ENCODE results near the gene CES3. TPM values are rescaled to one million over a fixed set of nuclear protein-coding genes. Genes with fewer than 3 reads are reported as not detected.

The CES3 gene, protein sequence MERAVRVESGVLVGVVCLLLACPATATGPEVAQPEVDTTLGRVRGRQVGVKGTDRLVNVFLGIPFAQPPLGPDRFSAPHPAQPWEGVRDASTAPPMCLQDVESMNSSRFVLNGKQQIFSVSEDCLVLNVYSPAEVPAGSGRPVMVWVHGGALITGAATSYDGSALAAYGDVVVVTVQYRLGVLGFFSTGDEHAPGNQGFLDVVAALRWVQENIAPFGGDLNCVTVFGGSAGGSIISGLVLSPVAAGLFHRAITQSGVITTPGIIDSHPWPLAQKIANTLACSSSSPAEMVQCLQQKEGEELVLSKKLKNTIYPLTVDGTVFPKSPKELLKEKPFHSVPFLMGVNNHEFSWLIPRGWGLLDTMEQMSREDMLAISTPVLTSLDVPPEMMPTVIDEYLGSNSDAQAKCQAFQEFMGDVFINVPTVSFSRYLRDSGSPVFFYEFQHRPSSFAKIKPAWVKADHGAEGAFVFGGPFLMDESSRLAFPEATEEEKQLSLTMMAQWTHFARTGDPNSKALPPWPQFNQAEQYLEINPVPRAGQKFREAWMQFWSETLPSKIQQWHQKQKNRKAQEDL
- not detected in 2 replicates for total RNA-seq

DNA sequence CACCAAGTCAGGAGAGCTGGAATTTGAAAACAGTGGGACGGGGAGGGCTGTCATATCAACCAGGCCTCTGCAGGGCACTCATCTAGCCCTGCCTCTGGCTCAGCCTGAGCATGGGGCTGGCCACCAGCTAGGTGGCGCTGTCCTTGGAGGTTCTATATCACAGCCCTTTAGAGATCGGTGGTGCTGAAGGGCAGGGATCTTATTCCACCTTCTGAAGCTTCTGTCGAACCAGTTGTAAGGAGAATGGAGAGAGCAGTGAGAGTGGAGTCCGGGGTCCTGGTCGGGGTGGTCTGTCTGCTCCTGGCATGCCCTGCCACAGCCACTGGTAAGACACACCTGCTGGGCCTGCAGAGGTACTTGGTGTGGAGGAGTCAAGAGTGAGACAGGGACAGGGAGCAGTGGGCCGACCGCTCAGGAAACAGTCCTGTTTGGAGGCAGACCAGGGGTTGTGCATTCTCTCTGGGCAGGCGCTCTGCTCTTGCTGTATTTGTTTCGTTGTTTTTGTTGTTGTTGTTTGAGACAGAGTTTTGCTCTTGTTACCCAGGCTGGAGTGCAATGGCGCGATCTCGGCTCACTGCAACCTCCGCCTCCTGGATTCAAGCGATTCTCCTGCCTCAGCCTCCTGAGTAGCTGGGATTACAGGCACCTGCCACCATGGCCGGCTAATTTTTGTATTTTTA is at the start of gene CES3:
CES3 (plus strand) TSS at position 202 of the 680 bp plus-strand sequence; CDS start at position 244, 42 bp downstream.

DNA sequence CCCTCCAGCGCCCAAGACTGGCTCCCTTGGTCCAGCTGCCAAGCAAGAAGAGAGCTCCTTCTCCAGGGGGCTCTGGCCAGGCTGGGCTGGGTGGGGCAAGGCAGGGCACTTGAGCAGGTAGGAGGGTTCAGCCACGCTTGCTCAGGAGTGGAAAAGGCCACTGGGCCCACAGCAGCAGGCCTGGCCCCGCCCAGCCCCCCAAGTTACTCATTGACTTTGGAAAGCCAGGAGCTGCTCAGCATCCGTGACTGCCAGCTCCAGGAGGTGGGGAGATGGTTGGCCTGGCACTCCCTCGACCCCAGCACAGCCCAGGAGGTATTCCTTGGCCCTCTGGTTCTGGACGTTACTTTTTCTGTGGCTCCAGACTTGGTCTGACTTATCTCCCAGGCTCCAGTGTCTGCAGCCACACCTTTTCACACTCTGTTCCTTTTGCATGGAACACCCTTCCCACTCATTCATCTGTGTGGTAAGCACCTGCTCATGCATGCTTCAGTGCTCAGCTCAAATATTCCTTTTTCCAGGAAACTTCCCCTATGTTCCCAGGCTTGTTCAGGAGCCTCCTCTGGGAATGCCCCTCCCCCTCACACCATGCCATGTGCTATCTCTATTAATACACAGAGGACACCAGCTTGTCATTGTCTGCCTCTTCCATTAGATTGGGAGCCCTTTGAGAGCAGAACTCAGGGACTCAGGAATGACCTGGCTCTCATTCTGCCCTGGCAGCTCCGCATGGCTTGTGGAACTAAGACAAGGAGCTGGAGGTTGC is 42.1 kb upstream of the CES3 start, which contains the start of gene CDH16:
CDH16 (minus strand) TSS at position 83 of the 766 bp plus-strand sequence. CDS start 820 bp downstream, outside the sequence.

DNA sequence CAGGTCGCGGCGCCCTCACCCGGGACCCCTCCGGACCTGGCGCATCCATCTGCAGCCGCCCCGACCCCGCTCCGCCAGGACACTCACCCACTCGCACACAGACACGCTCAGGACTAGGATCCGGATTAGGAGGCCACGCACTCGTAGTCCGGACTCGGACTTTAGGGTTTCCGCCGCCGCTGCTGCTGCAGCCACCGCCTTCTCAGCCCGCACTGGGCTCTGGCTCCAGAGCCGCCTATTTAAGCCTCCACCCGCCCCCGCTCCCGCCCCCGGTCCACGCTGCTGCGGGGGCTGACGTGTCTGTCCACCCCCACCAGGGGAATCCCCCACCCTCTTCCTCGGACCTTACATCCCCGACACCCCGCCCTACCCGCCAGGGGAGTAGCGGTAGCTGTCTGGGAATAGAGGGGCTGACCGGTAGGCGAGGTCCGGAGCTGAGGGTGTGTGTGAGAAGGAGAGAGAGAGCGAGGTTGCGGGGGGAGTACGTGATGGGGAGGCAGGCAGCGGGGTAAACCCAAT is 35.7 kb upstream of the CES3 start, which contains the start of gene RRAD:
RRAD (minus strand) TSS at position 214 of the 519 bp plus-strand sequence. CDS start 356 bp downstream, outside the sequence.

DNA sequence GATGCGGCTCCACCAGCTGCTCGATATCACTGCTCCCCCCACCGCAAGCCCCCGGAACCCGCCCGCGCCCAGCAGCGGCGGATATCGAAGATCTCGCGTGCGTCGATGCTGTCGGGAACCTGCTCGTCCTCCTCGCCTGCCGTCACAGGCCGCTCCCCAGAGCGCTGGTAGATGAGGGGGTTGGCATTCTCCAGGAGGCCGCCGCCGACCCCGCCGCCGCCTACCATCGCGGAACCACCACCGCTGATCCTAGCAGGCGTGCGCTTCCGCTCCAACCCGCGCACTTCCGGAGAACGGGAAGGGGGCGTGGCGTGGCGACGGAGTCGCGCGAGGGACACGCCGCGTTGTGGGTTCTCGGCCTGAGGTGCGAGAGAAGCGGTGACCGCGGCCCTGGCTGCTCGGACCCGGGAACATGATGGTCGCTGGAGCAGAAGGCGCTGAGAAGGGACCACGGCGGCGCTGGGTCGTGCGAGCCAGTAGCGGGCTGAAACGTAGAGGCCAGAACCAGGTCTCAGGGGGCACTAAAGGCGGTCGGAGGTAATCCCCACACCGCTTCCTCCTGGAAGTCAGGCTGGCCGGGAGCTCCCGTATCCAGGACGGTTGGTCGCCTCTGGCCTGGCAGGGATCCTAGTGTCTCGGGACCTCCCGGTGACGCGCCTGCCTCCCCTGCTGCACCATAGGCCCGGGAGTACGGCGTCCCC is 26.8 kb upstream of the CES3 start, which contains the start of gene CIAO2B:
CIAO2B (minus strand) TSS at position 265 of the 701 bp plus-strand sequence; CDS start at position 227, 38 bp downstream.

DNA sequence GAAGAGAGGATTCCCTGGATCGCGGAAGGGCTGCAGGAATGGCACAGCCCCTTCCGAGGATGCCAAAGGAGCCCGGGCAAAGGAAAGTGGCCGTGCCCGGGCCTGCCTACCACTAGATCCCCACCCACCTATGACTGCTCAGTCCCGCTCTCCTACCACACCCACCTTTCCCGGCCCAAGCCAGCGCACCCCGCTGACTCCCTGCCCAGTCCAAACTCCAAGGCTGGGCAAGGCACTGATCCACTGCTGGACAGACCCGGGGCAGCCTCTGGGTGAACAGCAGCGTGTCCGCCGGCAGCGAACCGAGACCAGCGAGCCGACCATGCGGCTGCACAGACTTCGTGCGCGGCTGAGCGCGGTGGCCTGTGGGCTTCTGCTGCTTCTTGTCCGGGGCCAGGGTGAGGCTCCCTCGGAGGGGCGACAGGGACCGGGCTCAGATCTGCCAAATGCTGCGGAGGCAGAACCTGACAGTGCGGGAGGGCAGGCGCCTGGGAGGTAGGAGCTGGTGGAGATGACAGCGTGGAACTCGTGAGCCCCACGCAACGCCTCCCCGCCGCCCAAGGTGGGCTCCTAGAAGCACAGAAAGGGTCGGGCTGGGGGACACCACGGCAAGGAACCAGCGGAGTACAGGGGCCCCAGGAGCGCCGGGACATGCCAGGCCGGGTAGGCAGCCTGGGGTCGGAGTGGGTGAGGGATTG is 25.6 kb upstream of the CES3 start, which contains the start of gene CES2:
CES2 (plus strand) TSS at position 203 of the 698 bp plus-strand sequence; CDS start at position 323, 120 bp downstream.

DNA sequence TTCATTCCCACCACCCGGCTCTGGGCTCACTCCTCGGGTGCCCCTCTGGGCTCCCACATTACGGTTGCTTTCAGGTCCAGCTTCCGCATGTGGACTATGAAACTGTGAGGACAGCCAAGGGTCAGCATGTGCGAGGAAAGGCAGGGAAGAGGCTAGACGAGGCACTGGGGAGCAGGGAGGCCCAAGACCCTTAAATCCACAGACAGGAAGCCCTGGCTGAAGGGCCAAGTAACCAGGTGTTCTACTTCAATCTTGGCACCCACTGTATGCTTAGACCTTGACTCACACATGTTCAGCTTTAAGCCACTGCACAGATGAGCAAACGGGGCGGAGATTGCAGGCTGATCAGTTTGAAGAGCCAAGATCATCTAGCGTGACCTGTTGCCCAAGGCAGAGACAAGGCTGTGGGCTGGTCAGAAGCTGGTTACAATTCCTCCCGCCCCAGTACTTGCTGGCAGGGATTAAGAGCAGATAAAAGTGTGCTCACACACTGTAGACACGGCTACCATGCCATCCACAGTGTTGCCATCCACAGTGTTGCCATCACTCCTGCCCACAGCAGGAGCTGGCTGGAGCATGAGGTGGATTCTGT is 27.2 kb downstream of the CES3 start, which contains the start of gene CES4A:
CES4A (plus strand) TSS at position 393 of the 592 bp plus-strand sequence; CDS start at position 577, 184 bp downstream.

Other genes starting within 250 kb of the CES3 start
- gene DYNC1LI2, start 209.7 kb upstream of the CES3 start, total RNA-seq, result 42.3 and 74.3 TPM in 2 replicates
- gene TERB1, start 159.7 kb upstream of the CES3 start, total RNA-seq, result not detected in 2 replicates
- 29.0 and 36.8 TPM in 2 replicates for gene NAE1, start 130.3 kb upstream of the CES3 start, total RNA-seq
- not detected in 2 replicates for gene CA7, start 116.9 kb upstream of the CES3 start, total RNA-seq
- 8.6 and 10.0 TPM in 2 replicates for gene PDP2, start 80.8 kb upstream of the CES3 start, total RNA-seq
- gene CDH16, start 42.4 kb upstream of the CES3 start, total RNA-seq, result not detected in 2 replicates
- gene RRAD, start 35.7 kb upstream of the CES3 start, total RNA-seq, result 1.00 TPM in 1 of 2 replicates, not detected in the other
- 35.9 and 48.6 TPM in 2 replicates for gene CIAO2B, start 26.9 kb upstream of the CES3 start, total RNA-seq
- 17.9 and 22.6 TPM in 2 replicates for gene CES2, start 25.8 kb upstream of the CES3 start, total RNA-seq
- 2.2 and 4.4 TPM in 2 replicates for gene CES4A, start 27.3 kb downstream of the CES3 start, total RNA-seq
- 28.8 and 34.8 TPM in 2 replicates for gene CBFB, start 67.9 kb downstream of the CES3 start, total RNA-seq
- gene PHAF1, start 148.7 kb downstream of the CES3 start, total RNA-seq, result 9.5 and 15.7 TPM in 2 replicates
- 59.2 and 71.5 TPM in 2 replicates for gene B3GNT9, start 189.7 kb downstream of the CES3 start, total RNA-seq
- gene TRADD, start 198.6 kb downstream of the CES3 start, total RNA-seq, result 25.2 and 28.0 TPM in 2 replicates
- gene FBXL8, start 198.7 kb downstream of the CES3 start, total RNA-seq, result 17.1 and 20.8 TPM in 2 replicates
- 5.3 and 7.7 TPM in 2 replicates for gene HSF4, start 203.5 kb downstream of the CES3 start, total RNA-seq
- gene NOL3, start 209.3 kb downstream of the CES3 start, total RNA-seq, result 20.3 and 26.3 TPM in 2 replicates
- 8.7 and 16.3 TPM in 2 replicates for gene MATCAP1, start 222.7 kb downstream of the CES3 start, total RNA-seq
- 0.69 and 1.3 TPM in 2 replicates for gene EXOC3L1, start 228.9 kb downstream of the CES3 start, total RNA-seq
- 49.0 and 49.8 TPM in 2 replicates for gene E2F4, start 230.9 kb downstream of the CES3 start, total RNA-seq
- gene ELMO3, start 237.9 kb downstream of the CES3 start, total RNA-seq, result 0.06 and 0.83 TPM in 2 replicates